LNCAP (cell line): ENCODE data around the gene RAB11B.

Source experiments
- TF ChIP-seq, protein P1 (sequence below): fragments of 450-650 bp; IDR thresholded peaks from 2 replicates; pipeline ENCODE4 v1.5.1; 2017; ENCODE audit warnings: mild to moderate bottlenecking

The RAB11B gene

DNA sequence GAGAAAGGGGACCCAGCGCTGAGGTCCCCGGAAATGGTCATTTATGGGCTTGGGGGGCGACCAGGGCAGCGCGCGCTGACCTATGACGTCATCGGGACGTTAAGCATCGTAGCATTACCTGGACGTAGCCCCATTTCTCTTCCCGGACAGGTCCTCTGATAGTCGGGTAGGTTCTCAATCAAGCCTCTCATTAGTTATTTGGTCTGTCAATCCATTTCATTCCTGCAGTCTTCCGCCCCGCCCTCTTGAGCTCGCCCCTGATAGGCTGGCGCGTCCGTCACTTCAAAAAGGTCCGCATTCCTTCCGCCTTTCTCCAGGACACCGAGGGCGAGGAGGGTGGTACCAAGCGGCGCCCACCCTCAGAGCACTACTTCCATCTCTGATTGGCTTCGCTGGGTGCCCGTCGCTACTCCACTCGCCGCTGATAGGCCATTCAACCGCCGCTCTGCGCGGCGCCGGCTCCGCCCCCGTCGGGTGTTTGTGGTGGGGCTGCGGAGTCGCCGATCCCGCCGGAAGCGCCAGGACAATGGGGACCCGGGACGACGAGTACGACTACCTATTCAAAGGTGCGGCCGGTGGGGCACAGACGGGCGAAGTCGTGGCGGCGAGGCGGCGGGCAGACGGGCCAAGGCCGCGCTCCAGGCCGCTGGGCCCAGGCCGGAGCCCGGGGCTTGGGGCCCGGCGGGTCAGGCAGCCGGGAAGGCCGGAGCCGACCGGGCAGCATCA is at the start of gene RAB11B:
TSS of gene RAB11B (plus strand) at position 470 of the 726 bp plus-strand sequence. CDS start at position 527, 57 bp downstream.
- TF ChIP-seq, protein P1, sequence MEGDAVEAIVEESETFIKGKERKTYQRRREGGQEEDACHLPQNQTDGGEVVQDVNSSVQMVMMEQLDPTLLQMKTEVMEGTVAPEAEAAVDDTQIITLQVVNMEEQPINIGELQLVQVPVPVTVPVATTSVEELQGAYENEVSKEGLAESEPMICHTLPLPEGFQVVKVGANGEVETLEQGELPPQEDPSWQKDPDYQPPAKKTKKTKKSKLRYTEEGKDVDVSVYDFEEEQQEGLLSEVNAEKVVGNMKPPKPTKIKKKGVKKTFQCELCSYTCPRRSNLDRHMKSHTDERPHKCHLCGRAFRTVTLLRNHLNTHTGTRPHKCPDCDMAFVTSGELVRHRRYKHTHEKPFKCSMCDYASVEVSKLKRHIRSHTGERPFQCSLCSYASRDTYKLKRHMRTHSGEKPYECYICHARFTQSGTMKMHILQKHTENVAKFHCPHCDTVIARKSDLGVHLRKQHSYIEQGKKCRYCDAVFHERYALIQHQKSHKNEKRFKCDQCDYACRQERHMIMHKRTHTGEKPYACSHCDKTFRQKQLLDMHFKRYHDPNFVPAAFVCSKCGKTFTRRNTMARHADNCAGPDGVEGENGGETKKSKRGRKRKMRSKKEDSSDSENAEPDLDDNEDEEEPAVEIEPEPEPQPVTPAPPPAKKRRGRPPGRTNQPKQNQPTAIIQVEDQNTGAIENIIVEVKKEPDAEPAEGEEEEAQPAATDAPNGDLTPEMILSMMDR, result no peak

GRCh38 chr19:8342316-8342683 is 47.9 kb upstream of the RAB11B start:
- TF ChIP-seq, protein P1, result no peak

DNA sequence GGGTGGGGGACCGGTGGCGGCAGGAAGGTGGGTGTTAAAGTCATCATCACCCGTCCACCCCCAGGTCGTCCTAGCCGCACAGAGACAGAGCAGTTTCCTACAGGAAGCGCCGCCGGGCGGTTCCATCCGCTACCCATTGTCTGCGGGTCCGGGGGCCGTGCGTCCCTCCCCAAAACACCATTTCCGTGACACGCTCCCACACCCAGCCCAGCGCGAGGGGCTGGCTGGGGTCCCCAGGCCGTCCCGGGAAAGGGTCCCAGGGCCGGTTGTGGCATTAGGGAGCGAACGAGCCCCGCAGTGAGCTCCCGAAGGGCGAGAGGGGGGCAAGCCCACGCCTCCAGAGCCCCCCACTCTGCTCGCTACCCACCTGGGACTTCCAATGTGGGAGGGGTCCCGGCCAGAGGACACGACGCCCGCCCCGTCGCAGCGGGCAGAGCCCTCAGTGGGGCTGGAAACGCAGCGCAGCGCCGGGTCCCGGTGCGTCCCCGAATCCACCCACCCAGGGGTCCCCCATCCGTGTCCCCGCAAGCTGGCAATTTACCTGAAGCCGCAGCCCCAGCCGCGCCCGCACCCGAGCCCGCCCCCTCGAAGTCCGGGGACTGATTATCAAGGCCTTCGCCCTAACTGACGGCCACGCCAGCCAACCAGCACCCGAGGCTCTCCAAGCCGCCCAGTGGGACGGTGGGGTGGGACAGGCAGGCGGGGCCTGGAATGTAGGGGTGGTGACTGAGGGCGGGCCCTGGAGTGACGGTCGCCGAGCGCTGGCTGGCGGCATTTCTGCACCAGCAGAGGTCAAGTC is 47.3 kb upstream of the RAB11B start, which contains the start of gene KANK3:
TSS of gene KANK3 (minus strand) at position 579 of the 799 bp plus-strand sequence. CDS start 5,434 bp downstream, outside the sequence.
- TF ChIP-seq, protein P1, result no peak

- TF ChIP-seq, protein P1, result no peak
Observed at GRCh38 chr19:8343483-8343844, 46.7 kb upstream of the RAB11B start.

DNA sequence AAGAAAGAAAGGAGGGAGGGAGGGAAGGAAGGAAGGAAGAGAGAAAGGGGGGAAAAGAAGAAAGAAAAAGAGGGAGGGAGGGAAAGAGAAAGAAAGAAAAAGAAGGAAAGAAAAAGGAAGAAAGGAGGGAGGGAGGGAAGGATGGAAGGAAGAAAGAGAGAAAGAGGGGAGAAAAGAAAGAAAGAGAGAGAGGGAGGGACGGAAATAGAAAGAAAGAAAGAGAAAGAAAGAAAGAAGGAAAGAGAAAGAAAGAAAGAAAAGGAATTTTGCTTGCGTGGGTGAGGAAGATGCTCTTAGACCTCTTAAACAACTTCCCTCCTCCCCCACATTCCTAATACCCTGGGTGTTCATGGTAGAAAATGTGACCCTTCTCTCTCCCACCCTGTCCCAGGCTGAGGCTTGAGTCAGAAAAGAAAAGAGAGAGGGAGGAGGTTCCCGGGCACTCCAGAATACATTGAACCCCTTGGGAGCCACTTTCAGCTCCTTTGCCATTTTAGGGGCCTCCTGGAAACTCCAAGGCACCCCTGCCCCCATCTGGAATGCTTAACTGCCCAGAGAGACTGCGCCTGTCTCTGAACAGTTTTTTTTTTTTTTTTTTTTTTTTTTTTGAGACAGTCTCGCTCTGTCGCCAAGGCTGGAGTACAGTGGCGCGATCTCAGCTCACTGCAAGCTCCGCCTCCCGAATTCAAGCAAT is 37.9 kb upstream of the RAB11B start:
- TF ChIP-seq, protein P1, result no peak

DNA sequence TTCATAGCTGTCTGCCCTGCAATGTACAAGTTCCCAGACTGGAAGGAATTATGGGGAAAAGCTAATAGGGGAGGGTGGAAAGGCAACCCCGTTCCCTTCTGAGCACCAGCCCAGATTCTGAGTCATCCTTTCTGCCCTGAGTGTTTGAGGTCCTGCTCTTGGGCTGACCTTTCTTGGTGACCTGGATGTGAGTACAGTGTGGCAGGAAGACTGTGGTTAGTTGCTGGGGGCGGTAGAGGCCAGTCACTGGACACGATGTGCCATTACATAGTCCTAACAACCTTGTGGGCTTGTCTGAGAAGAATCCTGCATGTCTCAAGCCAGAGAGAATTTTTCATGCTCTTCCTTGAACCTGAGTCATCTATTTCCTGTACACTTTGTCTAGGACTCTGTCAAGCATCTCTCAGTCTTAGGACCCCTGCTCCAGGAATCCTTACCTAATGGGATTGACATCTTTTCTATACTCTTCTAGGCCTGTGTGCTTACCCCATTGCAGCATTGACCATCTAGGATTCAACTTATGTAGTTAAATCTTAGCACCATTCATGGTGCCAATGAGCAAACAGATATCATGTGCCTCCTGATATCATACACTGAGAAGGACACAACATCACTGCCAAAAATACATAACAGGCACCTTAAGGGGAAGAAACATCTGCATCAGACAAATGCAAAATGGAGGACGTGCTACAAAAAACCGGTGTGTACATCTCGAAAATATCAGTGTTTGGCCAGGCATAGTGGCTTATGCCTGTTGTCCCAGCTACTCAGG is 34.3 kb upstream of the RAB11B start:
- TF ChIP-seq, protein P1, result no peak

GRCh38 chr19:8357007-8357521 is 33.1 kb upstream of the RAB11B start:
- TF ChIP-seq, protein P1, result no peak
